Mesenchymal stem cell (in vitro differentiated cells and primary cell): ENCODE measurements around the gene COL15A1.

ENCODE experiments used
- DNase-seq: peaks from one replicate; pipeline ENCODE4 v3.0.0-alpha.2; 2013
- H2AFZ ChIP-seq: one replicate; pipeline ENCODE4 v1.6.1; 2013; ENCODE audit warnings: low read depth, mild to moderate bottlenecking, control low read depth, inconsistent platforms, low read length, moderate library complexity
- H2AK5ac ChIP-seq: 2 replicates; pipeline ENCODE4 v1.6.1; 2013; ENCODE audit warnings: low read length, moderate library complexity, mild to moderate bottlenecking, inconsistent platforms; ENCODE audit not compliant: severe bottlenecking
- H2BK120ac ChIP-seq: one replicate; pipeline ENCODE4 v1.6.1; 2013; ENCODE audit warnings: low read depth, mild to moderate bottlenecking, inconsistent platforms, low read length, moderate library complexity
- H2BK12ac ChIP-seq, 2 experiments: one replicate each; pipeline ENCODE4 v1.6.1; 2013; ENCODE audit warnings: inconsistent platforms in 2 of 2, low read length in 2 of 2, mild to moderate bottlenecking in 2 of 2, moderate library complexity in 2 of 2, control low read depth in 1 of 2
- H2BK15ac ChIP-seq: one replicate; pipeline ENCODE4 v1.6.1; 2013; ENCODE audit warnings: mild to moderate bottlenecking, low read depth, inconsistent platforms; ENCODE audit not compliant: poor library complexity, severe bottlenecking
- H2BK5ac ChIP-seq: 2 replicates; pipeline ENCODE4 v1.6.1; 2013; ENCODE audit warnings: low read depth, mild to moderate bottlenecking, low read length, control low read depth, inconsistent platforms; ENCODE audit not compliant: poor library complexity, severe bottlenecking
- H3K14ac ChIP-seq, 2 experiments: one replicate each; pipeline ENCODE4 v1.6.1; 2013; ENCODE audit warnings: inconsistent platforms in 2 of 2, low read length in 2 of 2, control low read depth in 1 of 2, mild to moderate bottlenecking in 1 of 2, moderate library complexity in 1 of 2
- H3K18ac ChIP-seq, 2 experiments: one replicate each; pipeline ENCODE4 v1.6.1; 2013; ENCODE audit warnings: inconsistent platforms in 2 of 2, low read length in 2 of 2, control low read depth in 1 of 2, low read depth in 1 of 2, mild to moderate bottlenecking in 1 of 2
- H3K23ac ChIP-seq, 2 experiments: one replicate each; pipeline ENCODE4 v1.6.1; 2013; ENCODE audit warnings: inconsistent platforms in 2 of 2, low read length in 2 of 2, mild to moderate bottlenecking in 2 of 2, moderate library complexity in 2 of 2, control low read depth in 1 of 2
- H3K27ac ChIP-seq: 2 replicates; pipeline ENCODE4 v1.5.1; 2013; ENCODE audit warnings: mild to moderate bottlenecking, moderate library complexity, low read length, control low read depth, inconsistent platforms; ENCODE audit not compliant: poor library complexity, severe bottlenecking
- H3K27me3 ChIP-seq, 2 experiments: 2 replicates each; pipeline versions ENCODE4 v1.6.1 to v1.7.0; 2013; ENCODE audit warnings: low read length in 2 of 2, mild to moderate bottlenecking in 2 of 2, moderate library complexity in 2 of 2, control low read depth in 1 of 2, inconsistent platforms in 1 of 2; ENCODE audit not compliant: control insufficient read depth in 1 of 2, insufficient read depth in 1 of 2
- H3K36me3 ChIP-seq, 2 experiments: 2 replicates each; pipeline versions ENCODE4 v1.6.1 to v1.7.0; 2013; ENCODE audit warnings: low read length in 2 of 2, control low read depth in 1 of 2, inconsistent platforms in 1 of 2, low read depth in 1 of 2, mild to moderate bottlenecking in 1 of 2; ENCODE audit not compliant: insufficient read depth in 2 of 2, control insufficient read depth in 1 of 2
- H3K4ac ChIP-seq, 2 experiments: one replicate each; pipeline ENCODE4 v1.6.1; 2013; ENCODE audit warnings: inconsistent platforms in 2 of 2, low read length in 2 of 2, mild to moderate bottlenecking in 2 of 2, moderate library complexity in 2 of 2, control low read depth in 1 of 2, low read depth in 1 of 2
- H3K4me1 ChIP-seq: 2 replicates; pipeline ENCODE4 v1.6.1; 2013; ENCODE audit warnings: low read depth, low read length, control low read depth; ENCODE audit not compliant: control insufficient read depth, insufficient read depth
- H3K4me2 ChIP-seq: 2 replicates; pipeline ENCODE4 v1.6.1; 2013; ENCODE audit warnings: low read length, mild to moderate bottlenecking, inconsistent platforms; ENCODE audit not compliant: poor library complexity, severe bottlenecking
- H3K4me3 ChIP-seq, 2 experiments: 2 replicates each; pipeline versions ENCODE4 v1.5.1 to v1.7.0; 2013; ENCODE audit warnings: low read length in 2 of 2, mild to moderate bottlenecking in 2 of 2, control low read depth in 1 of 2, low read depth in 1 of 2; ENCODE audit not compliant: insufficient read depth in 1 of 2
- H3K79me1 ChIP-seq: replicated peaks from 2 replicates; pipeline ENCODE4 v1.6.1; 2013; ENCODE audit warnings: mild to moderate bottlenecking, control low read depth, low read length, inconsistent platforms; ENCODE audit not compliant: poor library complexity, severe bottlenecking
- H3K9ac ChIP-seq: 2 replicates; pipeline ENCODE4 v1.7.0; 2013; ENCODE audit warnings: mild to moderate bottlenecking, low read length, moderate library complexity
- H3K9me3 ChIP-seq: 2 replicates; pipeline ENCODE4 v1.7.0; 2013; ENCODE audit warnings: mild to moderate bottlenecking, low read length; ENCODE audit not compliant: control insufficient read depth
- H4K8ac ChIP-seq: one replicate; pipeline ENCODE4 v1.6.1; 2013; ENCODE audit warnings: inconsistent platforms, mild to moderate bottlenecking, low read length, moderate library complexity
- H4K91ac ChIP-seq: one replicate; pipeline ENCODE4 v1.6.1; 2013; ENCODE audit warnings: mild to moderate bottlenecking, low read length, inconsistent platforms
- WGBS: methylation state at CpG from one replicate; pipeline ENCODE4 v1.1.7; 2013; ENCODE audit warnings: mixed read lengths; 5-methylcytosine and 5-hydroxymethylcytosine counted together

The COL15A1 gene

DNA sequence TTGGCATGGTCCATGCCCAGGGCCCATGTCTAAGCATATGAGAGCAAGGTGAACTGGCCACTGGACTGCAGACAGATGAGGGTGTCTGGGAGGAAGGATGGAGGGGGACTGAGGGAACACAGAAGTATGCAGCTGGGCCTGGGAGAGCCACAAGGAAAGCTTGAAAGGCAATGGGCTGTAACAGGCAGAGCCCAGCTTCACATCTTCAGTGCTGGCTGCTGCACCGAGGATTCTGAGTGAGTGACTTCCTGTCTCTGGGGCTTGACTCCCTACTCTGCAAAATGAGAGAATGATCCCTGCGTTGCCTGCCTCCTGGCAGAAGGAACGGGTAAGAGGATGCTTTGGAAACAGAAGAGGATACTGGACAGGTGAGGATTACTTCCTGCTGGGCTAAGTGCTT lies 29.0 kb downstream of the COL15A1 start:
- no peak overlapping the region for H3K4me3 ChIP-seq
- WGBS = 55% methylated on average over 3 of the region's 3 CpGs

DNA sequence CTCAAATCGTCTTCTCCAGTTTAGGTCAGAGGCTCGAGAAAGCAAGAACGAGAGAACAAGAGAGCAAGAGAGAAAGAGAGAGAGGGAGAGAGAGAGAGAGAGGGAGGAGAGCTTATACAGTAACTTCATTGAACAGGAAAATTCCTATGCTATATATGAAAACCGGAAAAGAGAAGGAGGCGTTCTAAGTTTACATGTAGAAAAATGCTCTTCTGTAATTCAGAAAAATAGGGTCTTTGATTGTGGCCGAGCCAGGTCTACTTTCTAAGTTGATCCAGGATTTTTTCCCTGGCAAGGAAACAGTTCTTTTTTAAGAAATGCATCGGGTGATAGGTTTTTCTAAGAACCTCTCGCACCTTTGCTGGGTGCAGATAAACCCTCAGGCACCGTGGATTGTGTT lies 29.5 kb downstream of the COL15A1 start:
- Histone ChIP-seq H3K4me3 (no peak overlapping the region), H3K27ac (no peak overlapping the region), H3K36me3 (no peaks in the 10 kb centered on the region), H3K4me2 (no peak overlapping the region), H2BK5ac (no peak overlapping the region), H3K27me3 (peaks cover 7 to 72% of the 10 kb centered on the region in 2 experiments), H3K14ac (no peak overlapping the region), H2AFZ (no peak overlapping the region), H4K91ac (no peak overlapping the region), H2BK12ac (no peak overlapping the region), H3K4me1 (peaks cover 26% of the 10 kb centered on the region), H3K79me1 (no peaks in the 10 kb centered on the region), H3K18ac (no peak overlapping the region), H2BK15ac (peak overlapping the region; percentile 33), H3K23ac (no peak overlapping the region), H3K9ac (no peak overlapping the region), H2AK5ac (no peak overlapping the region), H4K8ac (no peak overlapping the region), H2BK120ac (no peak overlapping the region), H3K9me3 (no peaks in the 10 kb centered on the region), H3K4ac (no peak overlapping the region)
- WGBS = 92% methylated on average over 9 of the region's 9 CpGs
- DNase-seq = no peak

More for the DNA sequence above, 29.0 kb downstream of the COL15A1 start:
- no peak overlapping the region for H3K14ac ChIP-seq
- no peak for DNase-seq
- H3K4ac ChIP-seq = no peak overlapping the region
- H2BK15ac ChIP-seq = no peak overlapping the region
- H2BK12ac ChIP-seq = peak overlapping the region in 1 of 2 experiments; percentile 12
- H3K4me1 ChIP-seq = peaks cover 25% of the 10 kb centered on the region
- H2BK5ac ChIP-seq = no peak overlapping the region
- no peaks in the 10 kb centered on the region for H3K9me3 ChIP-seq
- no peak overlapping the region for H4K8ac ChIP-seq
- H3K79me1 ChIP-seq = no peaks in the 10 kb centered on the region
- peaks cover 7 to 72% of the 10 kb centered on the region in 2 experiments for H3K27me3 ChIP-seq
- H3K27ac ChIP-seq = no peak overlapping the region
- H3K4me2 ChIP-seq = no peak overlapping the region
- no peak overlapping the region for H2BK120ac ChIP-seq
- H3K23ac ChIP-seq = no peak overlapping the region
- no peak overlapping the region for H2AFZ ChIP-seq
- no peak overlapping the region for H4K91ac ChIP-seq
- H3K36me3 ChIP-seq = no peaks in the 10 kb centered on the region
- no peak overlapping the region for H2AK5ac ChIP-seq
- no peak overlapping the region for H3K9ac ChIP-seq
- no peak overlapping the region for H3K18ac ChIP-seq

DNA sequence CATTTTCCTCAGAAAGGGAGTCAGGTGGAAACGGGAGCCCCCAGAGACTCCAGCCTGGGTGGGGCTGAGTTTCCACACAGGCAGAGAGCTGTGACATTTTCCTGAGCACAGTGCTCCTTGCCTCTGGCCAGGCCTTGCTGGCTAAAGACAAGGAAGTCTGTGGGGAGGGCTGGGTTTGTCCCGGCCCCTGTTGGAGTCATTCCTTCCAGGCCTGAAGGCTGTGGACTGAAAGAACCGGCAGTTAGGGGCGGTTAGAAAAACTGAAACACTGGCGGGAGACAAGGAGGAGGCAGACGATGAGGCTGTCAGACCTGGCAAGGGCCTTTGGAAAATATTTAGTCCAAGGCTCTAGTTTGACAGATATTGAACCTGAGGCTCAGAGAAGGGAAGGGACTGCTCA lies 29.9 kb downstream of the COL15A1 start:
- H2BK15ac ChIP-seq = peak overlapping the region; percentile 33
- peaks cover 7 to 70% of the 10 kb centered on the region in 2 experiments for H3K27me3 ChIP-seq
- WGBS = 93% methylated on average over 6 of the region's 6 CpGs
- no peaks in the 10 kb centered on the region for H3K79me1 ChIP-seq
- no peak overlapping the region for H3K18ac ChIP-seq
- H2BK5ac ChIP-seq = no peak overlapping the region
- H3K14ac ChIP-seq = no peak overlapping the region
- peaks cover 27% of the 10 kb centered on the region for H3K4me1 ChIP-seq
- no peak overlapping the region for H3K4me3 ChIP-seq
- H4K91ac ChIP-seq = no peak overlapping the region
- H3K23ac ChIP-seq = no peak overlapping the region
- H3K9me3 ChIP-seq = no peaks in the 10 kb centered on the region
- no peak overlapping the region for H3K4me2 ChIP-seq
- no peak overlapping the region for H4K8ac ChIP-seq
- H2BK120ac ChIP-seq = no peak overlapping the region
- H3K27ac ChIP-seq = no peak overlapping the region
- H3K9ac ChIP-seq = no peak overlapping the region
- no peaks in the 10 kb centered on the region for H3K36me3 ChIP-seq
- no peak overlapping the region for H2BK12ac ChIP-seq
- H3K4ac ChIP-seq = no peak overlapping the region
- DNase-seq = no peak
- H2AFZ ChIP-seq = no peak overlapping the region
- H2AK5ac ChIP-seq = no peak overlapping the region

DNA sequence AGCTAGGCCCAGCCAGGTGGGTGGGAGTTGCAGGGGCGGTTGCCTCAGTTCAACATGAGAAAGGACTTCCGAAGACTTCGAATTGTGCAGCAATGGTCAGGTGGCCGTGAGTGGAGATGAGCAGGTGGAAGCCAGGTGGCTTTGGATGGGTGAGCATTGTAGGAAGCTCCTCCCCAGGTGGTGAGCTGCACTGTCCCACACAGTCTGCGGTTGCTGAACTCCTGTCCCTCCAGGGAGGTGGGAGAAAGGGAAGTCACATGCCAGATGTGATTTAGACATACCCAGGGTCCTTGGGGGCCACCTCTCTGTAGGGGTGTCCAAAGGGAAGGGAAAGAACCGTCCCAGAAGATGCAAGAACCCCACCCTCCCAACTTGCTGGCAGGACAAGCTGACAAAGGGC lies 30.4 kb downstream of the COL15A1 start:
- H3K4ac ChIP-seq = no peak overlapping the region
- DNase-seq = no peak
- no peaks in the 10 kb centered on the region for H3K9me3 ChIP-seq
- H2BK15ac ChIP-seq = no peak overlapping the region
- no peak overlapping the region for H2AFZ ChIP-seq
- H3K4me1 ChIP-seq = peaks cover 27% of the 10 kb centered on the region
- no peak overlapping the region for H3K23ac ChIP-seq
- H3K27ac ChIP-seq = no peak overlapping the region
- no peak overlapping the region for H4K91ac ChIP-seq
- H3K4me2 ChIP-seq = no peak overlapping the region
- H3K4me3 ChIP-seq = no peak overlapping the region
- H2AK5ac ChIP-seq = no peak overlapping the region
- H2BK5ac ChIP-seq = no peak overlapping the region
- H2BK12ac ChIP-seq = no peak overlapping the region
- 98% methylated on average over 5 of the region's 6 CpGs for WGBS
- peaks cover 7 to 65% of the 10 kb centered on the region in 2 experiments for H3K27me3 ChIP-seq
- H3K18ac ChIP-seq = no peak overlapping the region
- H4K8ac ChIP-seq = no peak overlapping the region
- H3K36me3 ChIP-seq = no peaks in the 10 kb centered on the region
- no peaks in the 10 kb centered on the region for H3K79me1 ChIP-seq
- no peak overlapping the region for H2BK120ac ChIP-seq
- no peak overlapping the region for H3K9ac ChIP-seq
- no peak overlapping the region for H3K14ac ChIP-seq
